GM18519 (cell line): ENCODE results near the gene NPR1.
A peak's percentile ranks its signal among the peaks of the same experiment; 100 is the strongest.
"Not testable (repeated sequence)": the region's sequence is repeated elsewhere in the genome, so short reads cannot be mapped to it uniquely, and the experiment has no call there.

Experiments used
- ATAC-seq: cut with Tn5 transposase; IDR thresholded peaks from one replicate; pipeline ENCODE4 v1.9.1; 2021; ENCODE audit warnings: mild to moderate bottlenecking, moderate library complexity; ENCODE audit not compliant: unreplicated experiment, low FRiP score

The NPR1 gene

GRCh38 chr1:153711026-153711425 is 32.5 kb downstream of the NPR1 start:
- ATAC-seq = no peak

GRCh38 chr1:153716211-153716610 is 37.7 kb downstream of the NPR1 start:
- not testable (repeated sequence) for ATAC-seq

- no peak for ATAC-seq
Measured at GRCh38 chr1:153717330-153717729, 38.8 kb downstream of the NPR1 start.

GRCh38 chr1:153723687-153724086 is 45.2 kb downstream of the NPR1 start:
- no peak for ATAC-seq

GRCh38 chr1:153724634-153725033 is 46.1 kb downstream of the NPR1 start:
- not testable (repeated sequence) for ATAC-seq

GRCh38 chr1:153727463-153728304 is 49.2 kb downstream of the NPR1 start, which contains the start of gene INTS3:
Gene INTS3, plus strand, starts transcription at chr1:153728050. Its CDS starts 585 bp downstream, at chr1:153728635.
- peak; percentile 87 for ATAC-seq

GRCh38 chr1:153728305-153729066 is 50.0 kb downstream of the NPR1 start:
- no peak for ATAC-seq

GRCh38 chr1:153730468-153730988 is 52.0 kb downstream of the NPR1 start:
- ATAC-seq = no peak

GRCh38 chr1:153733970-153734369 is 55.5 kb downstream of the NPR1 start:
- ATAC-seq = no peak

GRCh38 chr1:153734396-153735089 is 56.1 kb downstream of the NPR1 start:
- ATAC-seq = no peak

GRCh38 chr1:153735090-153735420 is 56.6 kb downstream of the NPR1 start:
- ATAC-seq = no peak

- no peak for ATAC-seq
Measured at GRCh38 chr1:153741986-153742385, 63.5 kb downstream of the NPR1 start.

GRCh38 chr1:153742411-153743142 is 64.1 kb downstream of the NPR1 start:
- peak; percentile 58 for ATAC-seq
